HepG2 (cell line): ENCODE results near the gene AEBP1. TPM values are rescaled to one million over a fixed set of nuclear protein-coding genes. Genes with fewer than 3 reads are reported as not detected.

Experiments used
- FOXC1 ChIP-seq: sonication (generic); formaldehyde crosslinking; IDR thresholded peaks from 2 replicates; pipeline ENCODE4 v1.8.0; 2022; ENCODE audit warnings: mild to moderate bottlenecking, missing genetic modification reagents, borderline replicate concordance
- GMEB1 ChIP-seq: sonication (generic); formaldehyde crosslinking; IDR thresholded peaks from 2 replicates; pipeline ENCODE4 v1.5.1; 2020; ENCODE audit warnings: missing genetic modification reagents, mild to moderate bottlenecking, borderline replicate concordance
- HDAC1 ChIP-seq: sonication (generic); formaldehyde crosslinking; IDR thresholded peaks from 2 replicates; pipeline ENCODE4 v1.5.1; 2020; ENCODE audit warnings: mild to moderate bottlenecking, missing genetic modification reagents
- MIER2 ChIP-seq: IDR thresholded peaks from 2 replicates; pipeline ENCODE4 v1.6.1; 2016; ENCODE audit warnings: missing biosample characterization, missing genetic modification reagents
- MIER3 ChIP-seq: IDR thresholded peaks from 2 replicates; pipeline ENCODE4 v1.6.1; 2016; ENCODE audit warnings: missing compliant biosample characterization, borderline replicate concordance
- MTA3 ChIP-seq: sonication (generic); formaldehyde crosslinking; IDR thresholded peaks from 2 replicates; pipeline ENCODE4 v1.4.0; 2020; ENCODE audit warnings: missing genetic modification reagents
- PAWR ChIP-seq: sonication (generic); formaldehyde crosslinking; IDR thresholded peaks from 2 replicates; pipeline ENCODE4 v1.4.0; 2020; ENCODE audit warnings: missing genetic modification reagents, mild to moderate bottlenecking, borderline replicate concordance
- STAT5B ChIP-seq: sonication (generic); formaldehyde crosslinking; IDR thresholded peaks from 2 replicates; pipeline ENCODE4 v1.4.0; 2020; ENCODE audit warnings: missing genetic modification reagents
- ZNF362 ChIP-seq: sonication (generic); formaldehyde crosslinking; IDR thresholded peaks from 2 replicates; pipeline ENCODE4 v1.4.0; 2020; ENCODE audit warnings: missing genetic modification reagents, mild to moderate bottlenecking, borderline replicate concordance
- ZNF614 ChIP-seq: IDR thresholded peaks from 2 replicates; pipeline ENCODE4 v1.6.1; 2018; ENCODE audit warnings: missing biosample characterization, missing genetic modification reagents, inconsistent platforms, borderline replicate concordance
- ZNF672 ChIP-seq: sonication (generic); formaldehyde crosslinking; IDR thresholded peaks from 2 replicates; pipeline ENCODE4 v1.8.1; 2022; ENCODE audit warnings: missing genetic modification reagents
- ZNF740 ChIP-seq: sonication (generic); formaldehyde crosslinking; IDR thresholded peaks from 2 replicates; pipeline ENCODE4 v1.4.0; 2020; ENCODE audit warnings: missing genetic modification reagents
- ZNF780A ChIP-seq: sonication (generic); formaldehyde crosslinking; IDR thresholded peaks from 2 replicates; pipeline ENCODE4 v1.8.0; 2022; ENCODE audit warnings: mild to moderate bottlenecking, missing genetic modification reagents, moderate library complexity
- polyA plus RNA-seq, 8 experiments: library from polyadenylated mRNA; depleted of rRNA in 3 of 8; stranded (reverse) in 7 of 8; unstranded in 1 of 8; fragments of >200 nt; fragmentation: Illumina TruSeq in 4 of 8; extraction: Trizol in 4 of 8; gene quantifications; 2 replicates each; pipeline versions ENCODE4 v1.2.1 to v1.2.3, GENCODE V29; 2011 to 2016; ENCODE audit warnings: low read depth in 4 of 8, missing spikeins in 1 of 8, mixed read lengths in 1 of 8; ENCODE audit not compliant: insufficient read depth in 1 of 8
- total RNA-seq, 5 experiments: library from RNA; depleted of rRNA; stranded (reverse); fragments of >200 nt; fragmentation: Illumina TruSeq; extraction: Trizol; gene quantifications; 2 replicates each; pipeline ENCODE4 v1.2.3, GENCODE V29; 2016; ENCODE audit warnings: low read depth in 1 of 5

Gene AEBP1
- total and polyA plus RNA-seq, 2 of the 13 experiments (the other 11 are each of a cell fraction or from before 2014, with no cell fraction given): 0.22 to 0.55 TPM

GRCh38 chr7:44087911-44088838, 16.0 kb upstream of the AEBP1 start (continued):
- TF ChIP-seq PAWR (CRISPR knock-in tag): no peak
- no peak for TF ChIP-seq FOXC1 (CRISPR knock-in tag)
- TF ChIP-seq ZNF672 (CRISPR knock-in tag): no peak
- TF ChIP-seq MTA3 (CRISPR knock-in tag): no peak
- TF ChIP-seq ZNF740 (CRISPR knock-in tag): no peak
- TF ChIP-seq ZNF362 (CRISPR knock-in tag): no peak
- no peak for TF ChIP-seq GMEB1
- TF ChIP-seq STAT5B (CRISPR knock-in tag): no peak
- TF ChIP-seq HDAC1: 0 out of 2 replicates have a peak, but pooled peaks have one; percentile 23
- TF ChIP-seq ZNF614 (CRISPR knock-in tag): no peak
- TF ChIP-seq ZNF780A (CRISPR knock-in tag): no peak
- no peak for TF ChIP-seq MIER3 (CRISPR knock-in tag)
- TF ChIP-seq MIER2: no peak
